Mucosa of rectum (tissue), 2 donors: ENCODE measurements around the gene ARHGEF19.
"Not testable (repeated sequence)": the region's sequence is repeated elsewhere in the genome, so short reads cannot be mapped to it uniquely, and the experiment has no call there.

Experiments used
- H3K27ac ChIP-seq, 2 donors: one replicate each; pipeline ENCODE4 v1.7.0; 2013; ENCODE audit warnings: inconsistent platforms in 2 of 2, low read depth in 2 of 2, low read length in 2 of 2
- H3K27me3 ChIP-seq, 2 donors: one replicate each; pipeline ENCODE4 v1.7.0; 2013; ENCODE audit warnings: low read length in 2 of 2; ENCODE audit not compliant: control insufficient read depth in 2 of 2, insufficient read depth in 2 of 2
- H3K36me3 ChIP-seq, 2 donors: one replicate each; pipeline ENCODE4 v1.7.0; 2013; ENCODE audit warnings: low read length in 2 of 2; ENCODE audit not compliant: control insufficient read depth in 2 of 2, insufficient read depth in 2 of 2
- H3K4me1 ChIP-seq, 2 donors: one replicate each; pipeline ENCODE4 v1.7.0; 2013; ENCODE audit warnings: low read length in 2 of 2, mild to moderate bottlenecking in 1 of 2; ENCODE audit not compliant: control insufficient read depth in 2 of 2, insufficient read depth in 2 of 2
- H3K4me3 ChIP-seq, 2 donors: one replicate each; pipeline ENCODE4 v1.7.0; 2013; ENCODE audit warnings: low read length in 2 of 2
- H3K9ac ChIP-seq, 2 donors: one replicate each; pipeline ENCODE4 v1.7.0; 2013; ENCODE audit warnings: low read length in 2 of 2, low read depth in 1 of 2, mild to moderate bottlenecking in 1 of 2
- H3K9me3 ChIP-seq, 2 donors: one replicate each; pipeline ENCODE4 v1.7.0; 2013; ENCODE audit warnings: low read length in 2 of 2; ENCODE audit not compliant: control insufficient read depth in 2 of 2
- donor health status: healthy.
- donor health status: Normal muscosa, but diverticular disease.

ARHGEF19 gene

DNA sequence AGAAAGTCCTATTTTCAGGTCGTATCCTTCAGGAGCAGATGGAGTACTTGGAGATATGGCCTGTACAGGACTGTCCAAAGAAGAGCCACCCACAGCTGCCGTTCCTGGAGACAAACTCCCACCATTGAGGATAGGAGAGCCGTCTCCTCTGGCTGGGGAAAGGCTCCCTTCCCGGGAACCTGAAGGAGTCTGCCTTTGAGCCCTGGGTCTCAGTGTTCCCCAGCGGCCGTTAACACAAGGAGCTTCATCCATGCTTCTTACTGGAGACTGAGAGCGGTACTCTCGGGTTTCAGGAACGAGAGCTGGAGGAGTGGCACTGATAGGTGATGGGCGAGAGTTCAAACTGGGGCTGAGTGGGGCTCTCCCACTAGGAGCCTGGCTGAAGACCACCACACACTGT lies 38.9 kb upstream of the ARHGEF19 start:
- no peaks in the 10 kb centered on the region for H3K27me3 ChIP-seq
- H3K4me1 ChIP-seq, result peaks cover 8 to 9% of the 10 kb centered on the region in 2 donors
- no peaks in the 10 kb centered on the region for H3K9me3 ChIP-seq
- peaks cover 32 to 52% of the 10 kb centered on the region in 2 donors for H3K36me3 ChIP-seq
- H3K27ac ChIP-seq, result peak overlapping the region; percentile 33 to 62
- H3K4me3 ChIP-seq, result no peak overlapping the region
- H3K9ac ChIP-seq, result no peak overlapping the region

DNA sequence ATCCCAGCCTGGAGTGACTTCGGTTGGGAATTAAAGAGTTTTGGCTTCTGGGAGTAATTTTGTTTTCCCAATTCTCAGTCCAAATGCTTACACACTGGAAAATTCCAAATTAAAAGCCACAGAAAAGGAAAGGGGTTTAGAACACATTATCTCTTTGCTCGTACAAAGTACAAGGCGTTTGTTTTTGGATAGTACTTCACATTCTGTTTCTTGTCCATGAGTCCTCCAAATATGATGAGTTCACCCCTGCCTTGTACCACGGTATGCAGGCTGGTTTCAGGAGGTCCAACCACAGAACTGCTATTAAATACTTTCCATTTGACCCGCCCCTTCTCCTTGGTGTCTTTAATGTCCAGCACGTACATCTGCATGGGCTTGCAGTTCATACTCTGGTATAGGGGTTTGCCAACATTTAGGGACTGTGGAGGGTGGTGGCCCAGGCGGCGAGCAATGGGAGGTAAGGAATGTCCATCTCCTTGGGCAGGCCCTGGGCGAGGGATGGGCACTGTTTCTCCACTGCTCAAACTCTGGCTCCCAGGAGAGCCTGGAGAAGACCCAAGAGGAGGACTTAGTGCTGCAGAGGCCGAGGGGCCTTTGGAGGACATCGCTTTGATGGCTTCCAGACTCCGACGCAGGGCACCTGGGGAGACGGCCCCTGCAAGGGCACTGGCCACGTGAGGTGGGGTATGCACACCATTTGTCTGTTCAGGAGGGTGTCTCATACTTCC lies 38.2 kb upstream of the ARHGEF19 start:
- peaks cover 8 to 9% of the 10 kb centered on the region in 2 donors for H3K4me1 ChIP-seq

DNA sequence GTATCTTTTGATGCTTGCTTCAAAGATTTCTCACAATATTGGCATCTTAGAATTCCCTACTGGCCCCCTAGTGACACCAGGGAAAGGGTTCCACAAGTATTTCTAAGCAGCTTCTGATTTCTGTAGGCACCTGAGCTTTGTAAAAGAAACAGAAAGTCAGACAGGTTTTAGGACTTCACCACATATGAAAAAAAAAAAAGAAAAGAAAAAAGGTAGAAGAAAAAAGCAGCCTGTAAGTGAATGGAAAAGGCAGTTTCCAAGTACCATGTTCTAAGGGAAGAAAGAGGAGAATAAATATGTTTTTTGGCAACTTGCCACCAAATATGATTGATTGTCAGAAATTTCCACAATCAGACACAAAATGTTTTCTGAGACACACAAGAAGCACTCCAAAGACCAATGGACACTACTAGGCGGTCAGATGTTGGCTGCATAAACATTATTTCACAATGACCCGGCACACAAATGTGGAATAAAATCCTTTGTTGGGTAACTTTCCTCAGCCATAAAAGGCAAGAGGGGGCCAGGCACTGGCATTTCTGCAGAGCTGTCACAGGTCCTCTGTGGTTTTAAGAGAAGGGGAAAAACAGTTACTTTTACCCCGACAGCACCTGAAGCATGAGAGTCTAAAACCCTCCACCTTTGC lies 37.3 kb upstream of the ARHGEF19 start:
- Histone ChIP-seq H3K27ac (peak overlapping the region in 1 of 2 donors; percentile 63), H3K4me1 (peaks cover 8 to 9% of the 10 kb centered on the region in 2 donors), H3K9ac (no peak overlapping the region), H3K27me3 (no peaks in the 10 kb centered on the region), H3K4me3 (no peak overlapping the region), H3K36me3 (peaks cover 25 to 40% of the 10 kb centered on the region in 2 donors), H3K9me3 (no peaks in the 10 kb centered on the region)

More for the DNA sequence above, 38.2 kb upstream of the ARHGEF19 start:
- Histone ChIP-seq H3K4me3 (no peak overlapping the region), H3K36me3 (peaks cover 29 to 48% of the 10 kb centered on the region in 2 donors), H3K27ac (peak overlapping the region; percentile 33 to 62), H3K9me3 (no peaks in the 10 kb centered on the region), H3K9ac (no peak overlapping the region), H3K27me3 (no peaks in the 10 kb centered on the region)

DNA sequence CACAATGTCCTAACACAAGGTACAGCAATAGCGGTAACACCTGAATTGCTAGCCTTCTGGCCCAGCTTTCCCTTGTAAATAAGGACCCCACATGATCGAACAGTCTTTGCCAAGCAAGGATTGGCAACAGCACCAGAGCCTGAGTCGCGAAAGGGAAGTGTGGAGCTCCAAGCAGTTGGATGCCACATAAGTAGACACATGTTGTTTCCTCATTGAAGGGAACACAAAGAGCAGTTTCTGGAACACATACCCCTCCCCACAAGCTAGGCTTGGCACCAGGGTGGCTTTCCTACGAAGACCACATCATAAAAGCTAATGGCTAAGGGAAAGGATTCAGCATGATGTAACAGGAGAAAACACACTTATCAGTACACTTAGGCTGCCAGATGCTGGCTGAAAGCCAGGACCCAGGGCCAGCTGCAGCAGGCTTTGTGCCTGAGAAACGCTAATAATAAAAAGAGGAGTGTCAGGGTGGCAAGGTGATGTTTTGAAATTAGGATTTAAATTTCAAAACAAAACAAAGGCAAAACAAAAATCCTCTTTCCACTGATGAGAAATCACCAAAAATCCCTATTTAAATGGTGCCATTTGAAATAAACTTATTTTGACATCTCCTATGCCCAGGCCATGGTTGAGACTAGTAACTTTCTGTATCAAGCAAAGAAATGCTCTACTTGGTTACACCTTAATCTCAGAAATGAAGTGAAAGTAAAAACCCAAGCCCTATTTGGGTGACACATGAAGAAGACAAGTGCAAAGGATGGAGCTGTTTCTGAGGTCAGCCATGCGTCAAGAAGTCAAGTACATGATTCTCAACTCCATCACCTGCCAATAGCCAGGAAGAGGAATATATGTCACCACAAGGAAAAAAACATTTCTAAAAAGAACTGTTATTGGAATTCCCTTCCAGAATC lies 36.4 kb upstream of the ARHGEF19 start:
- Histone ChIP-seq H3K27me3 (no peaks in the 10 kb centered on the region), H3K4me3 (no peak overlapping the region), H3K9ac (no peak overlapping the region), H3K9me3 (no peaks in the 10 kb centered on the region), H3K4me1 (peaks cover 9 to 12% of the 10 kb centered on the region in 2 donors), H3K36me3 (peaks cover 23 to 35% of the 10 kb centered on the region in 2 donors), H3K27ac (peak overlapping the region; percentile 43 to 63)

DNA sequence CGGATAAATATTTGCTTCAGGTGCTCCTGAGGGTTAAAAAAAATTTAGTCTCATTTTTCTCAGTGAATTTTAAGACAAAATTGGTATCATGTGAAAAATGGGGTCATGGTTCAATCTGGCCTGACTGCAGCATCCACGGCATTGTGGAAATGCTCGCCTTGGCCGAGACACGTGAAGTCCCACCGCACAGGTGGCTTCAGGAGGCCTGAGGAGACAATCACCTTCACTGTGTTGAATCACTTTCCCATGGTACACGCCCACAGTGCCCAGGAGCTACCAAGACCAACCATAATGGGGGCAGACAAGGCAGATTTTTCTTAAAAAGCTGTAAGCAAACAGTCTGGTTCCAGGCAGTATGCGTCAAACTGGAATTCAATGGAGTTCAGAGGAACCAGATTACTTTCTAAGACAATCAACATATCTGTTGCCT lies 35.6 kb upstream of the ARHGEF19 start:
- Histone ChIP-seq H3K4me3 (no peak overlapping the region), H3K9ac (no peak overlapping the region), H3K4me1 (peaks cover 9 to 12% of the 10 kb centered on the region in 2 donors), H3K36me3 (peaks cover 17 to 29% of the 10 kb centered on the region in 2 donors), H3K9me3 (no peaks in the 10 kb centered on the region), H3K27ac (peak overlapping the region; percentile 43 to 61), H3K27me3 (no peaks in the 10 kb centered on the region)

DNA sequence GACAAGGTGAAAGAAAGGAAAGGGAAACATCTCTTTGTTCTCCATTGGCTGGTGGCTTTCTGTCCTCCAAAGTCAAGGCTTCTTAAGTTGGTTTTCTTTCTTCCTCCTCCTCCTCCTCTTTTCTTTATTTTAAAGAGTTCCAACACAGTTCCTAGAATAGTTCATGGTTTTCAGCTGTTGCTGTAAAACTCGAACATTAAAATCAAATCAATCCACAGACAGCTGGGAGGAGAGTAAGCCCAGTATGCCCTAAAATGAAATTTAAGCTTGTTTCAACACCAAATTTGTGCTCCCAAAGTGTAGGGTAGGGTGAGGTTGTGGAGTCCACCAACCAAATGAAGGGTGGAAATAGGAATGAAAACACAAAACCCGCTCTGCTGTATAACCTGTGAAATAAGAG lies 35.0 kb upstream of the ARHGEF19 start:
- H3K9me3 ChIP-seq, result no peaks in the 10 kb centered on the region
- no peak overlapping the region for H3K27ac ChIP-seq
- no peaks in the 10 kb centered on the region for H3K27me3 ChIP-seq
- no peak overlapping the region for H3K9ac ChIP-seq
- H3K36me3 ChIP-seq, result peaks cover 17 to 23% of the 10 kb centered on the region in 2 donors
- peaks cover 9 to 12% of the 10 kb centered on the region in 2 donors for H3K4me1 ChIP-seq
- no peak overlapping the region for H3K4me3 ChIP-seq

GRCh38 chr1:16246961-16247360 lies 34.5 kb upstream of the ARHGEF19 start:
- Histone ChIP-seq H3K9ac (no peak overlapping the region), H3K4me3 (no peak overlapping the region), H3K36me3 (peaks cover 17 to 18% of the 10 kb centered on the region in 2 donors), H3K9me3 (no peaks in the 10 kb centered on the region), H3K27ac (no peak overlapping the region), H3K4me1 (peaks cover 9 to 12% of the 10 kb centered on the region in 2 donors), H3K27me3 (no peaks in the 10 kb centered on the region)

DNA sequence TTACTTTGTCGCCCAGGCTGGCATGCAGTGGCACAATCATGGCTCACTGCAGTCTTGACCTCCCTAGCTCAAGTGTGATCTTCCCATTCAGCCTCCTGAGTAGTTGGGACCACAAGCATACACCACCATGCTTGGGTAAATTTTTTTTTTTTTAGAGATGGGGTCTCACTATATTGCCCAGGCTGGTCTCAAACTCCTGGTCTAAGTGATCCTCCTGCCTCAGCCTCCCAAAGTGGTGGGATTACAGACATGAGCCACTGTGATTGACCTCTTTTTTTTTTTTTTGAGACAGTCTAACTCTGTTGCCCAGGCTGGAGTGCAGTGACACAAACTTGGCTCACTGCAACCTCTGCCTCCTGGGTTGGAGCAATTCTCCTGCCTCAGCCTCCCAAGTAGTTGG lies 33.8 kb upstream of the ARHGEF19 start:
- H3K4me3 ChIP-seq, H3K27ac ChIP-seq, H3K9ac ChIP-seq, H3K27me3 ChIP-seq, H3K9me3 ChIP-seq: not testable (repeated sequence)
- Histone ChIP-seq H3K36me3 (peaks cover 11 to 13% of the 10 kb centered on the region in 2 donors), H3K4me1 (peaks cover 9 to 12% of the 10 kb centered on the region in 2 donors)

GRCh38 chr1:16245476-16246196 lies 33.2 kb upstream of the ARHGEF19 start:
- Histone ChIP-seq H3K9ac (no peak overlapping the region), H3K27ac (no peak overlapping the region), H3K4me3 (no peak overlapping the region), H3K36me3 (peaks cover 5 to 8% of the 10 kb centered on the region in 2 donors), H3K9me3 (no peaks in the 10 kb centered on the region), H3K4me1 (peaks cover 9 to 12% of the 10 kb centered on the region in 2 donors), H3K27me3 (no peaks in the 10 kb centered on the region)
